ENCODE measurements around the gene SUOX.
"Not testable (repeated sequence)": the region's sequence is repeated elsewhere in the genome, so short reads cannot be mapped to it uniquely, and the experiment has no call there.

The SUOX gene

DNA sequence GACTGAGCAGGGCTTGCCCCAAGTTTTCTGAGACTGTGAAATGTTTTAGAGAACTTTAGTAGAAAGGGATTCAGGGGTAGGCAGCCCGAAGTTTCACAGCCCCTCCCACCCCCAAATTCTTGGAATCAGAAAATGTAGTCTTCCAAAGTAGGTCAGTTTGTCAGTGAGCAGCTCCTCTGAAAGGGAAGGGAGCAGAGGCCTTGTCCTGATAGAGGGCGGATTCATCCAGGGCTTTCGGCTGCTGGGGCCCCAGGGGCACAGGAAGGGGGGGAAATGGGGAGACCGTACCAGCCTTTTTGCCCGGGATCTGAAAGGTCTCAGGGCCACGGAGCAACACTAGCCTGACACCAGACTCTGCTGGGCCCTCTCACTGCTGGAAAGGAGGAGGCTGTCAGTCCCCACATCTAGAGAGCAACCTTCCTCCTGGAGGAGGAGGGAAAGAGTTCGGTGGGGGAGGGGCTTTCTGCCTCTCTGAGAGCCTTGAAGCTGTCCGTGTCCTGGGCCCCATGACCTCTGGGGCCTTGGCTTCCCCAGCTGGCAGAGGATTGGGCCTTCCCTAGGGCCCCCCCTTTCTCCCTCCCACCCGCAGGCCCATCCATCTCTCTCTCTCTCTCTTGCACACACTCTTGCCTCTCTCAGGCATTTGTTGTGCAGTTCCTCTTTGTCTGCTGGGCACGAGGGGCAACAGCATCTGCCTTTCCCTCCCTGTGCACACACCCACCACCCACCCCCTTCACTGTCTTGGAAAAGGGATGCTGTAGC, 23.5 kb downstream of the SUOX start, which contains the start of gene IKZF4:
Gene IKZF4 (plus strand): TSS at position 621 of the 762 bp plus-strand sequence. CDS start 451 bp downstream, outside the sequence.
- peak in 1 of 3 experiments; percentile 31 for DNase-seq (ENCODE audit: low read depth in 3 of 3)

DNA sequence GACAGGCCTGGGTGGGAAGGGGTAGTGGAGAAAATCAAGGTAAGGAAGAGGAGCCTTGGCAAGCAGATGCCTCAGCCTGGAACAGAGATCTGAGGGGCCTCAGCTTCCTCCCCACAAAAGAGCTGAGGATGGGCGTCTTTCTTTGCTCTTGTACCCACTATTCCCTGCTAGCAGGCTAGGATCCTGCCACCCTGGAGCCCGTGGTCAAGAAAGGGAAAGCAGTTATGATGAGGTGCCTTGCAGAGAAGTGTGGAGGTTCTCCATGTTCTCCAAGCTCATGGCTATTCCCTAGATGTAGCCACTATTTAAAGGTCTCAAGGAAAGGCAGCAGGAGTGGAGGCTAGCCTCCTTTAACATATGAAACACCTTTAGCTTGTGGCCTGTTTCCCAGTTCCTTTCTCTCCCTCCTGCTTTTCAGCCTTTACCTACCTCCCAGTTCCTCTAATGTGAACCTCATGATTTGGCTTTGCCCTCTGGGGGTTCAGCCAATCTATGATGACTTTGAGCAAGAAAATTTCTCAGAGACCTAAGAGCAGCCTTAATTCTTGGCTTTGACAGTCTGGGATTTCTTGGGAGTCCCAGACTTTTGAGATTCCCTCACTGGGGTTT, 24.9 kb downstream of the SUOX start:
- no peak for DNase-seq (ENCODE audit: low read depth in 3 of 3)

DNA sequence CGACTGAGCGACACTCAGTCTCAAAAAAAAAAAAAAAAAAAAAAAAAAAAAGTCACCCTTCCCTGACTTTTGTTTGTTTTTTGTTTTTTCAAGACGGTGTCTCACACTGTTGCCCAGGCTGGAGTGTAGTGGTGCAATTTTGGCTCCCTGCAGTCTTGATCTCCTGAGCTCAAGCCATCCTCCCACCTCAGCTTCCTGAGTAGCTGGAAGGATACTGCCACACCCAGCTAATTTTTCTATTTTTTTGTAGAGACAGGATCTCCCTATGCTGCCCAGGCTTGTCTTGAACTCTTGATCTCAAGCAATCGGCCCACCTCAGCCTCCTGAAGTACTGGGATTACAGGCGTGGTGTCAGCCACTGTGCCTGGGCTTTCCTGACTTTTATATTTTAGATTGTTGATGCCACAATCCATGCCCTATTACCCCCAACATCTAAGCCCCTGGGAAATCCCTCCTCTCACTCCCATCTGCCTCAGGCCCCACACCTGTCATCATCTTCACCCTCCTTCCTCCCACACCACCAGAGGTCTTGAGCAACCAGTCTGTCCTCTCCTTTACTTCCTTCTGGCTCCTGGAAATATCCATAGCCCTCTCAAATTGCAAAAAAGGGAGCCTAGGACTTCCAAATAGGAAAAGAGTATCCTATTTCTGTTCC, 31.6 kb downstream of the SUOX start:
- no peak for DNase-seq (ENCODE audit: low read depth in 3 of 3)

DNA sequence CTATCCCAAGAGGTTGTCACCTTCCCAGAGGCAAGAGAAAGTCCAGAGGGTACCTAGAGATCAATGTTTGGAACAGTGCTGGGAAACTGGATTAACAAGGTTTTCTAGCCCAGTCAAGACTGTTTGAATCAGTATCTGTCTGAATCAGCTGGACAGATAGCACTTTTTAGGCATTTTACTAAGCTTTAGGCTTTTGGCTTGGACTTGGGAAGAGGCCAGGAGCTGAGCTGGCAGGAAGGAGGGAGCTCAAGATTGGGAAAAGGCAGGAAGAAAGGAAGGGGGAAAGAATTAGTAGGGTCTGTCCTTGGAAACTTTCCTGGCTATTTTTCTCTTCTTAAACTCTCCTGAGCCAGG, 32.1 kb downstream of the SUOX start:
- no peak for DNase-seq (ENCODE audit: low read depth in 3 of 3)

DNA sequence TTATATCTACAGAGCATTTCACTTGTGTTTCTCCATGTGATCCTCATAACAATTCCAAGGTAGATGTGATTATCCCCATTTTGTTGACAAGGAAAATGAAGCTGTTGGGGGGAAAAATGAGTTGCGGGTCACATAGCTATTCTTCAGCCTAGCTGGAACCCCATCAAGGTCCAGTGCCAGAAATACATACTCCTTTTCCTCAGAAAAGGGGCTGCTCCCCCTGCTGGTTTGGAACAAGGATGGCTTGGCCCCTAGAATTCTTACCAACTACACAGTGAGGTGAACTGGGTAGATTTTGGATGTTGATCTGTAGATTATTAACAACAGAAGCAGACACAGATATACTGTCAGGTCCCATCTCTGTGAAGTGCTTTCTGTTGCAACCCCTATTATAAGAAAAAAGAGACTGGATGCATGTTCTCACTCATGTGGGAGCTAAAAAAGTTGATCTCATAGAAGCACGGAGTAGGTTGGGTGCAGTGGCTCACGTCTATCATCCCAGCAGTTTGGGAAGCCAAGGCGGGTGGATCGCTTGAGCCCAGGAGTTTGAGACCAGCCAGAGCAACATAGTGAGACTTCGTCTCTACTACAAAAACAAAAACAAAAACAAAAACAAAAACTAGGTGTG, 32.7 kb downstream of the SUOX start:
- DNase-seq (ENCODE audit: low read depth in 3 of 3), result peak in 1 of 3 experiments; percentile 20

DNA sequence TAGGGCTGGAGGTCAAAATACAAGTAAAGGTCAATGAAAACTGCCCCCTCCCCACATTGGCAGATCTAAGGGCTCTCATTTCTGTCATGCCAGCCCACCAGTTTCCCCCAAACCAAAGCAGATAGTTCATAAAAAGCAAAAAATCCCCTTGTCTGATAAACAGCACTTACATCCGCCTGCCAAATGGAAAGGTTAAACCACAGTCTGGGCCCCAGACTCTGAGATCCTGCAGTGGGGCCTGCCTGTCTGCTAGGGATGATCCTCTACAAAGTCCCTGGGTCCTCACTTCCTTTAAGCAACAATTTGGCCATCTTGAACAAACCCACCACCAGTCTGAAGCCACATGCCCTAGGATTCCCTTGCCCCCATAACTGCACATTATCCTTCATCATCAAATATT, 34.9 kb downstream of the SUOX start:
- peak in 1 of 3 experiments; percentile 22 for DNase-seq (ENCODE audit: low read depth in 3 of 3)

DNA sequence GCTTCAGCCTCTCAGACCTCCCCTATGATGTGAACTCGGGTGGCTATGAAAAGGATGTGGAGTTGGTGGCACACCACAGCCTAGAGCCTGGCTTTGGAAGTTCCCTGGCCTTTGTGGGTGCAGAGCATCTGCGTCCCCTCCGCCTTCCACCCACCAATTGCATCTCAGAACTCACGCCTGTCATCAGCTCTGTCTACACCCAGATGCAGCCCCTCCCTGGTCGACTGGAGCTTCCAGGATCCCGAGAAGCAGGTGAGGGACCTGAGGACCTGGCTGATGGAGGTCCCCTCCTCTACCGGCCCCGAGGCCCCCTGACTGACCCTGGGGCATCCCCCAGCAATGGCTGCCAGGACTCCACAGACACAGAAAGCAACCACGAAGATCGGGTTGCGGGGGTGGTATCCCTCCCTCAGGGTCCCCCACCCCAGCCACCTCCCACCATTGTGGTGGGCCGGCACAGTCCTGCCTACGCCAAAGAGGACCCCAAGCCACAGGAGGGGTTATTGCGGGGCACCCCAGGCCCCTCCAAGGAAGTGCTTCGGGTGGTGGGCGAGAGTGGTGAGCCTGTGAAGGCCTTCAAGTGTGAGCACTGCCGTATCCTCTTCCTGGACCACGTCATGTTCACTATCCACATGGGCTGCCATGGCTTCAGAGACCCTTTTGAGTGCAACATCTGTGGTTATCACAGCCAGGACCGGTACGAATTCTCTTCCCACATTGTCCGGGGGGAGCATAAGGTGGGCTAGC, 37.7 kb downstream of the SUOX start:
- no peak for DNase-seq (ENCODE audit: low read depth in 3 of 3)

DNA sequence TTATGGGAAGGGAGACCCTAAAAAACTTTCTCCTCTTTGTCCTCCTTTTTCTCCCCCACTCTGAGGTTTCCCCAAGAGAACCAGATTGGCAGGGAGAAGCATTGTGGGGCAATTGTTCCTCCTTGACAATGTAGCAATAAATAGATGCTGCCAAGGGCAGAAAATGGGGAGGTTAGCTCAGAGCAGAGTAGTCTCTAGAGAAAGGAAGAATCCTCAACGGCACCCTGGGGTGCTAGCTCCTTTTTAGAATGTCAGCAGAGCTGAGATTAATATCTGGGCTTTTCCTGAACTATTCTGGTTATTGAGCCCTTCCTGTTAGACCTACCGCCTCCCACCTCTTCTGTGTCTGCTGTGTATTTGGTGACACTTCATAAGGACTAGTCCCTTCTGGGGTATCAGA, 40.1 kb downstream of the SUOX start:
- no peak for DNase-seq (ENCODE audit: low read depth in 3 of 3)

DNA sequence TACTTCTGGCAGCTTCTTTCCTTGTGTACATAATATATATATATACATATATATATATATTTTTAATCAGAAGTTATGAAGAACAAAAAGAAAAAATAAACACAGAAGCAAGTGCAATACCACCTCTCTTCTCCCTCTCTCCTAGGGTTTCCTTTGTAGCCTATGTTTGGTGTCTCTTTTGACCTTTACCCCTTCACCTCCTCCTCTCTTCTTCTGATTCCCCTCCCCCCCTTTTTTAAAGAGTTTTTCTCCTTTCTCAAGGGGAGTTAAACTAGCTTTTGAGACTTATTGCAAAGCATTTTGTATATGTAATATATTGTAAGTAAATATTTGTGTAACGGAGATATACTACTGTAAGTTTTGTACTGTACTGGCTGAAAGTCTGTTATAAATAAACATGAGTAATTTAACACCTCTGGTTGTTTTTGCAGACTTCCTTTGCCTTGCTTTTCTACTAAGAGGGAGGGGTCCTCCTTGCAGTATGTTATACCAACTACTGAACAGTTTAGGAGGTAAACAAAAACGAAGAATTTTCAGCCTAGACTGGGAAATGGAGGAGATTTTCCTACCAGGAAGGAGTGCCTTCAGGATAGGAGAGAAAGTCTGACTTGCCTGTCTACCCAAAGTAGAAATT, 41.1 kb downstream of the SUOX start:
- no peak for DNase-seq (ENCODE audit: low read depth in 3 of 3)

DNA sequence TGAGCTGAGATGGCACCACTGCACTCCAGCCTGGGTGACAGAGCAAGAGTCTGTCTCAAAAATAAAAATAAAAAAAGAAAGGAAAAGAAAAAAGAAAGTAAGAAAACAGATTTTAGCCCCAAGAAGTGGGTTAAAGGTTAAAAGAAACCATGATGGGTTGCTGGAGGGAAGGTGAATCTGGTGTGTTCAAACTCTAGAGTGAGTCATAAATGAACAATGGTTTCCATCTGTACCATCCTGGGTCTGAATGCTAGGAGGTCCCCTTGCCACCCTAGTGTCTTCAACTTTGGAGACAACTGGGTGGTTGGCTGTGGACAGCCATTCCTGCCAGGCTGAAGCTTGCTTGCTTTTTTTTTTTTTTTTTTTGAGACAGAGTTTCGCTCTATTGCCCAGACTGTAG, 43.1 kb downstream of the SUOX start:
- no peak for DNase-seq (ENCODE audit: low read depth in 3 of 3)

DNA sequence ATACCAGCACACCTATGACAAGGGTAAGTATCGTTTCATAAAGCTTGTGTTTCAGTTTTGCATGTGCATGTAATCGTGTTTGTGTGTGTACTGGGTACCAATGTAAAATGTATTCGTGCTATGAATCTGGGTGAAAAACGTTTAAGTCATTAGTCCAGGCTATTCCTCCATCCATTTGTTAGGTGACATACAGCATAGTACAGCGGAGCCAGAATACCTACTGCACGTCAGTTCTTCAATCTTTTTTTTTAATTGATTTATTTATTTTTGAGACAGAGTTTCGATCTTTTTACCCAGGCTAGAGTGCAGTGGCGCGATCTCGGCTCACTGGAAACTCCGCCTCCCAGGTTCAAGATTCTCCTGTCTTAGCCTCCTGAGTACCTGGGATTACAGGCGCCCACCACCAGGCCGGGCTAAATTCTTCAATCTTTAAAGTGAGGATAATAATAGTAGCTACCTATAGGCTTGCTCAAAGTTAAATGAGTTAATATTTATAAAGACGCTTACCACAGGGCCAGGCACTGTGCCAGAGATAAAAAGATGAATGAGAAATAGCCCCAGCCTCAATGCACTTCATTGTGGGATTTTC, 44.0 kb downstream of the SUOX start:
- DNase-seq (ENCODE audit: low read depth in 3 of 3), result no peak

DNA sequence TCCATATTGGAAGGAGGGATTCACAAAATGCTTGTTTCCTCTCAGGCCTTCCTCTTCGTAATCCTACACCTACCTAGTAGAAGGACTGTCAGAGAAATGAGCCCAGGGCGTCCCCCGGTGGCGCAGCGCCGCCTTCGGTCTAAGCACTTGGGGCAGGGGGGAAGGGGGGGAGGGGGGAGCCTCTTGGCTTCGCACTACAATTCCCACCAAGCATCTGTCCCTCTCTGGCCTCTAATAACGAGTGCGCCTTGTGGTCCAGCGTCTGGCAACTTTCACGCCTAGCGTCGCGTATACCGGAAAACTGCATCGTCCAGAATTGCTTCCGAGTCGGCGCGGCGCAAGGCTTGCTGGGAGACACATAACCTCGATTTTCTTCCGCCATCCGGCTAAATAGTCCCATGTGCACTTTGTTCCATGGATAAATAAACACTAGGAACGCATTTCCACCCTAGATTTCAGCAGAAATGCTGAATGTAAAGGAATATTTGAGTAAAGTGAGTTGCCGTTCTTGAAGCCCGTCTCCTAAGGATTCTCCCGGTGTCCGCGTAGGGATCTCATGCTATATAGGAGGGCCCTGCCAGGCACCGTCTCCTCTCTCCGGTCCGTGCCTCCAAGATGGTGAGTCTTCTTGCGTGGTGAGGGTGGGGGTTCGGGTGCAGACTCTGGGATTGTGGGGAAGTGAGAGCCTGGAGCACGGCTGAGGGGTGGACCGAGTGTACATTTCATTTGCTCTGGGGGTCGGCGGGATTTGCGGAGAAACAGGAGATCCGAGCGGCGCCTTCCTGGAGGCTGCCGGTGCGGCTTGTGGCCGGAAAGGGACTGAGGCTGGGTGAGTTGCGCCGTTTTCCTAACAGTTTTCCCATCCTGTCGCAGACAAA, 44.7 kb downstream of the SUOX start, which contains the start of gene RPS26:
Gene RPS26 (plus strand): TSS at position 367 of the 878 bp plus-strand sequence. CDS start 249 bp downstream, at position 616.
- DNase-seq (ENCODE audit: low read depth in 3 of 3), result peak; percentile 83 to 92 (median 86)

DNA sequence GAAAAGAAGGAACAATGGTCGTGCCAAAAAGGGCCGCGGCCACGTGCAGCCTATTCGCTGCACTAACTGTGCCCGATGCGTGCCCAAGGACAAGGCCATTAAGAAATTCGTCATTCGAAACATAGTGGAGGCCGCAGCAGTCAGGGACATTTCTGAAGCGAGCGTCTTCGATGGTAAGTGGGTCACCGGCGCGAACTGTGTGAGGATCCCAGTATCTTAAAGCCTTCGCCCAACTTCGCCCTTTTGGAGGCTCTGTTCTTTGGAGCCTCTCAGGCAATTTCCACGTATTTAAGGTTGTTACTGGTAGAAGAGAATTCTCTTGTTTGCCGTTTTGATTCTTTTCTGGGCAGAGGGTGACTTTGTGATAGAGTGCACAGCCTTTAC, 45.3 kb downstream of the SUOX start:
- DNase-seq (ENCODE audit: low read depth in 3 of 3), result not testable (repeated sequence)

DNA sequence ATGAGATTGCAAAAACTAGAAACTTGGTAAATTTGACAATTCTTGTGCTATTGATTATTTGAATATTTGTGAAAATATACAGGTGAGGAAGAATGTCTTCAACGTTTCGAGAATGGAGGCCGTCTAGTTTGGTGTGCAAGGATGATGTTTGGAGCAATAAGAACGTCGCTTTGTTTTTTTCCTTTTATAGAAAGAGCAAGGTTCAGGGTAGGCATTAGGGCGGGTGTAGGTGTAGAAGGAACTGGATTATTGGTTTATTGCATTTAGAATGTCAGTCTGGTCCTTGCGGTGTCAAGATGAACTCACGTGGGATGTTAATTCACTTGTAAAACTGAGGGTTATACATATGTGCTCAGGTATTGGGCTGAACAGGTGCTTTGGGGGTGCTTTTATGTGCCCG, 45.8 kb downstream of the SUOX start:
- DNase-seq (ENCODE audit: low read depth in 3 of 3), result no peak

DNA sequence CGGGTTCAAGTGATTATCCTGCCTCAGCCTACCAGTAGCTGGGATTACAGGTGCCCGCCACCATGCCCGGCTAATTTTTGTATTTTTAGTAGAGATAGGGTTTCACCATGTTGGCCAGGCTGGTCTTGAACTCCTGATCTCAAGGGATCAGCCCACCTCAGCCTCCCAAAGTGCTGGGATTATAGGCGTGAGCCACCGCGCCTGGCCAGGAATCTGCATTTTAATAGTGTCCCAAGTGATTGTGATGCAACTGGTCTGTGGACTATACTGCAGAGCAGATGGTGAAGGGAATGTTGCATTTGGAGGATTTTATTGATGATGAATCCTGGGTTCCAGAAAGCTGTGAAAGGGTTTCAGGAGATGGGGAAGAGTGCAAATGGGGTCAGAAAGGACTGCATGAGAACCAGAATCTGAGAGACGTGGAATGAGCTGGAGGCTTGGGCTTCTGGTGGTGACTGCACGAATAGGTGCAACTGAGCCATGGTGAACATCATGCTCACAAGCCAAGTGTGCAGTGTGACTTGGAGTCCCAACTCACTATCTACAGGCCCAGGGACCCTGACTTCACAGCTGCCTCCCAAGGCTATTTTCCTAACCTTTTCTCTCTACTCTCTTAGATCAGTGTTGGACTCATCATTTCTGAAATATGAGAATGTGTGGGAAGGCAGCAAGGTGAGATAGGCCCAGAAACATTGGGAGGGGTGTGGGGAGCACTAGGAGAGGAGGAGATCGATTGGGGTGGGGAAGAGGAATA, 49.1 kb downstream of the SUOX start:
- DNase-seq (ENCODE audit: low read depth in 3 of 3), result peak in 1 of 3 experiments; percentile 19

DNA sequence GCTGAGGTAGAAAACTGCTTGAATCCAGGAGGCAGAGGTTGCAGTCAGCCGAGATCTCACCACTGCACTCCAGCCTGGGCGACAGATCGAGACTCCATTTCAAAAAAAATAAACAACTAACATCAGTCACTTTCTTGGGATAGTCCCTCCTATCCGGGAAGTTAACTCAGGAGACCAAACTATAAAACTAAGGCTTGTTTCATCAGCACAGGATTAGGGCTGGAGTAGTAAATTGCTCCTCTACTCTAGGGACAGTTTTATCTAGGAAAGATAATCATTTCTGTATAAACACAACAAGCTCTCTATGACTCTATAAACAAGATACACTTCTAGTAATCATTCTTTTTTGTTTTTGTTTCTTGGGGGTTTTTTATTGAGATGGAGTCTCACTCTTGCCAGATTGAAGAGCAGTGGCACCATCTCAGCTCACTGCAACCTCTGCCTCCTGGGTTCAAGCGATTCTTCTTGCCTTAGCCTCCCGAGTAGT, 56.4 kb downstream of the SUOX start:
- DNase-seq (ENCODE audit: low read depth in 3 of 3), result no peak

All from stimulated activated CD4-positive, alpha-beta T cell treated with anti-CD3 and anti-CD28 coated beads, TNF-alpha, amount 100 ng/mL, for 24 hours (primary cell).